H9 (cell line): ENCODE data around the gene POLQ. TPM values are rescaled to one million over a fixed set of nuclear protein-coding genes. Genes with fewer than 3 reads are reported as not detected.

Experiments used
- DNase-seq: peaks from one replicate; pipeline ENCODE4 v3.0.0-alpha.2; 2017
- H2AFZ ChIP-seq: one replicate; pipeline ENCODE4 v1.6.1; 2013; ENCODE audit warnings: mild to moderate bottlenecking, low read length, control low read depth, moderate library complexity
- H2AK5ac ChIP-seq: 2 replicates; pipeline ENCODE4 v1.6.1; 2013; ENCODE audit warnings: low read length, control low read depth, mixed read lengths; ENCODE audit not compliant: insufficient read length
- H2BK120ac ChIP-seq: one replicate; pipeline ENCODE4 v1.6.1; 2013; ENCODE audit warnings: low read depth, mild to moderate bottlenecking, low read length, control low read depth, inconsistent platforms; ENCODE audit not compliant: poor library complexity, severe bottlenecking
- H2BK12ac ChIP-seq: 2 replicates; pipeline ENCODE4 v1.6.1; 2013; ENCODE audit warnings: low read length, control low read depth, mixed read lengths, low read depth; ENCODE audit not compliant: insufficient read length
- H2BK15ac ChIP-seq: 2 replicates; pipeline ENCODE4 v1.6.1; 2013; ENCODE audit warnings: low read depth, low read length, control low read depth
- H2BK20ac ChIP-seq: one replicate; pipeline ENCODE4 v1.6.1; 2013; ENCODE audit warnings: low read depth, mild to moderate bottlenecking, low read length, control low read depth, inconsistent platforms; ENCODE audit not compliant: poor library complexity, severe bottlenecking
- H2BK5ac ChIP-seq: 2 replicates; pipeline ENCODE4 v1.6.1; 2013; ENCODE audit warnings: low read length, control low read depth, mixed read lengths; ENCODE audit not compliant: insufficient read length
- H3K14ac ChIP-seq: 2 replicates; pipeline ENCODE4 v1.6.1; 2013; ENCODE audit warnings: low read length, control low read depth; ENCODE audit not compliant: insufficient read depth
- H3K18ac ChIP-seq: 2 replicates; pipeline ENCODE4 v1.6.1; 2013; ENCODE audit warnings: low read depth, mild to moderate bottlenecking, mixed read lengths, low read length, control low read depth; ENCODE audit not compliant: insufficient read length
- H3K23ac ChIP-seq: 2 replicates; pipeline ENCODE4 v1.6.1; 2013; ENCODE audit warnings: low read length, control low read depth, mixed read lengths, low read depth; ENCODE audit not compliant: insufficient read length
- H3K23me2 ChIP-seq: 2 replicates; pipeline ENCODE4 v1.6.1; 2013; ENCODE audit warnings: low read depth, mild to moderate bottlenecking, mixed read lengths, low read length, control low read depth; ENCODE audit not compliant: insufficient read length, poor library complexity, severe bottlenecking
- H3K27ac ChIP-seq: 2 replicates; pipeline ENCODE4 v1.5.1; 2013; ENCODE audit warnings: low read length, control low read depth, mixed read lengths, low read depth; ENCODE audit not compliant: insufficient read length
- H3K27me3 ChIP-seq: 2 replicates; pipeline ENCODE4 v1.6.1; 2013; ENCODE audit warnings: low read length, control low read depth, inconsistent platforms; ENCODE audit not compliant: insufficient read depth
- H3K4ac ChIP-seq: 2 replicates; pipeline ENCODE4 v1.6.1; 2013; ENCODE audit warnings: low read depth, mild to moderate bottlenecking, control low read depth, inconsistent platforms, low read length, moderate library complexity
- H3K4me1 ChIP-seq: 2 replicates; pipeline ENCODE4 v1.6.1; 2013; ENCODE audit warnings: low read length, control low read depth, inconsistent platforms; ENCODE audit not compliant: insufficient read depth
- H3K4me2 ChIP-seq: 2 replicates; pipeline ENCODE4 v1.6.1; 2013; ENCODE audit warnings: low read length, control low read depth, mixed read lengths; ENCODE audit not compliant: insufficient read length, insufficient read depth
- H3K56ac ChIP-seq: 2 replicates; pipeline ENCODE4 v1.6.1; 2013; ENCODE audit warnings: low read depth, mild to moderate bottlenecking, mixed read lengths, low read length, control low read depth; ENCODE audit not compliant: insufficient read length
- H3K79me1 ChIP-seq: 2 replicates; pipeline ENCODE4 v1.6.1; 2013; ENCODE audit warnings: low read depth, mild to moderate bottlenecking, moderate library complexity, low read length, control low read depth, inconsistent platforms; ENCODE audit not compliant: insufficient read depth, poor library complexity, severe bottlenecking
- H3K79me2 ChIP-seq: 2 replicates; pipeline ENCODE4 v1.6.1; 2013; ENCODE audit warnings: low read length, control low read depth, inconsistent platforms; ENCODE audit not compliant: insufficient read depth
- H3K9ac ChIP-seq: 2 replicates; pipeline ENCODE4 v1.6.1; 2013; ENCODE audit warnings: low read length, control low read depth, mixed read lengths; ENCODE audit not compliant: insufficient read length; ENCODE audit errors: extremely low read depth
- H3K9me3 ChIP-seq: one replicate; pipeline ENCODE4 v1.6.1; 2013; ENCODE audit warnings: low read depth, low read length, inconsistent platforms; ENCODE audit not compliant: control insufficient read depth
- H3T11ph ChIP-seq: one replicate; pipeline ENCODE4 v1.6.1; 2013; ENCODE audit warnings: mild to moderate bottlenecking, low read length, control low read depth, inconsistent platforms
- H4K20me1 ChIP-seq: one replicate; pipeline ENCODE4 v1.6.1; 2013; ENCODE audit not compliant: control insufficient read depth, insufficient read length, insufficient read depth
- H4K5ac ChIP-seq: 2 replicates; pipeline ENCODE4 v1.6.1; 2013; ENCODE audit warnings: low read depth, mild to moderate bottlenecking, mixed read lengths, low read length, control low read depth; ENCODE audit not compliant: insufficient read length
- H4K8ac ChIP-seq: replicated peaks from 2 replicates; pipeline ENCODE4 v1.6.1; 2013; ENCODE audit warnings: low read length, control low read depth, mixed read lengths, low read depth; ENCODE audit not compliant: insufficient read length
- H4K91ac ChIP-seq: 2 replicates; pipeline ENCODE4 v1.6.1; 2013; ENCODE audit warnings: low read depth, mild to moderate bottlenecking, moderate library complexity, mixed read lengths, low read length, control low read depth; ENCODE audit not compliant: insufficient read length
- H3K27ac Mint-ChIP-seq, 3 experiments: 2 replicates in 2 of 3; 3 replicates in 1 of 3; pipeline ENCODE4 v1.8.0; 2020 to 2021; ENCODE audit warnings: mixed read lengths in 3 of 3, mild to moderate bottlenecking in 1 of 3, moderate library complexity in 1 of 3
- H3K27me3 Mint-ChIP-seq: 2 replicates; pipeline ENCODE4 v1.8.0; 2021; ENCODE audit warnings: low read depth, mild to moderate bottlenecking, moderate library complexity, mixed read lengths
- H3K36me3 Mint-ChIP-seq, 3 experiments: 2 replicates in 2 of 3; 3 replicates in 1 of 3; pipeline ENCODE4 v1.8.0; 2020 to 2021; ENCODE audit warnings: low read depth in 3 of 3, mixed read lengths in 3 of 3; ENCODE audit not compliant: insufficient read depth in 1 of 3
- H3K4me1 Mint-ChIP-seq, 2 experiments: 2 replicates each; pipeline ENCODE4 v1.8.0; 2020; ENCODE audit warnings: mixed read lengths in 2 of 2
- H3K4me3 Mint-ChIP-seq, 2 experiments: 2 replicates in 1 of 2; 3 replicates in 1 of 2; pipeline ENCODE4 v1.8.0; 2020 to 2021; ENCODE audit warnings: mild to moderate bottlenecking in 2 of 2, mixed read lengths in 2 of 2, moderate library complexity in 1 of 2
- H3K9me3 Mint-ChIP-seq, 2 experiments: 2 replicates in 1 of 2; 3 replicates in 1 of 2; pipeline ENCODE4 v1.8.0; 2020; ENCODE audit warnings: mild to moderate bottlenecking in 2 of 2, mixed read lengths in 2 of 2, moderate library complexity in 1 of 2
- WGBS: extraction: QIAGEN DNeasy Blood & Tissue Kit; methylation state at CpG from one replicate; pipeline ENCODE4 v1.1.7; 2013; ENCODE audit warnings: missing lambda C conversion rate, low lambda C conversion rate, mixed read lengths; ENCODE audit not compliant: insufficient read length; ENCODE audit errors: extremely low coverage; 5-methylcytosine and 5-hydroxymethylcytosine counted together
- total RNA-seq: library from RNA; stranded (reverse); gene quantifications from 2 replicates; pipeline ENCODE4 v1.2.1, GENCODE V29; 2021
- TF ChIP-seq, protein P1 (sequence below): fragments of 200-600 bp; sonication (generic); conservative IDR thresholded peaks from 3 replicates; pipeline ENCODE4 v1.8.0; 2021; ENCODE audit warnings: antibody characterized with exemption, mild to moderate bottlenecking

The POLQ gene
- total RNA-seq, 1 experiment from 2014 or later, result 15.4 TPM

DNA sequence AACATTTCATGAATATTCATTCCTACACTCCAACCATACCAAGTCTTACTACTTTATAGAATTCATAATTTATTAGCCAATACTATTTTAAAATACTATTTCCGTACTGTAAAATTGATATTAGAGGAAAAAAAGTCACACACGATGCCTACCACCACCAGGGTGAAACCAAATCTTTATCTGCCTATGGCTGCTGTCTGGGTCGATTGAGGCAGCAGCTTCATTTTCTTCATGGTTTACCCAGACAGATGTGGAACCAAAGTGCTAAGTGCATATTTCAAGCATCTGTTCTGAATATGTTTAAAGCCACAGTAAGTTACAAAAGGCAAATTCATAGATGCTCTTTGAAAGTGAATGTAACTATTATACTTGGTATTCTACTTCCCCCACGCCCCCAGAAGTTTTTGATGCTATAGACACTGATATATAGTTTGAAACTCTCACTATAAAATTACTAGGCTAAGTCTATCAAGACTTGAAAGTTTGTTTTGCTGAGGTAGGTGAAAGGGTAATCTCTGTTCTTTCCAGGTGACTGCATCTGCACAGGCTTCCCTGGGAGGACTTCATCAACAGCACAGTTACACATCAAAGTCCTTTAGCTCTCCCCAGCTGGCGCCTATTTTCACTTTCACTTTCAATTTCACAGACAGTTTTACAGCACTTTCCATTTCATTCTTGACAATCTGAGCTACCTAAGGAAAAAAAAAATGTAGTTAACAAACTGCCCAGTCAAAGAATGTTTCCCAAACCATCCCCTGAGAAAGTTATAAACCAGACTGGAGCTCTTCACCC lies 113.9 kb downstream of the POLQ start:
- H3K27ac Mint-ChIP-seq, result no peak overlapping the region

More for the DNA sequence above, 113.9 kb downstream of the POLQ start:
- Histone ChIP-seq H3K27ac (no peak overlapping the region), H2BK120ac (no peak overlapping the region), H3K18ac (no peak overlapping the region), H4K8ac (no peak overlapping the region), H3K4ac (no peak overlapping the region), H3K9me3 (no peaks in the 10 kb centered on the region), H3K23ac (no peak overlapping the region), H3K23me2 (no peaks in the 10 kb centered on the region), H3K4me2 (no peak overlapping the region), H3K79me1 (no peaks in the 10 kb centered on the region), H2AK5ac (no peak overlapping the region), H4K20me1 (no peaks in the 10 kb centered on the region), H2BK12ac (no peak overlapping the region), H3K79me2 (no peaks in the 10 kb centered on the region), H4K91ac (no peak overlapping the region), H3T11ph (no peak overlapping the region), H2AFZ (no peak overlapping the region), H3K27me3 (no peaks in the 10 kb centered on the region), H3K56ac (no peak overlapping the region), H2BK15ac (no peak overlapping the region), H4K5ac (no peak overlapping the region), H2BK5ac (no peak overlapping the region), H2BK20ac (no peak overlapping the region), H3K4me1 (no peaks in the 10 kb centered on the region), H3K14ac (no peak overlapping the region), H3K9ac (no peak overlapping the region)
- no peak for DNase-seq
- no peaks in the 10 kb centered on the region for H3K9me3 Mint-ChIP-seq
- H3K27me3 Mint-ChIP-seq, result no peaks in the 10 kb centered on the region
- H3K4me1 Mint-ChIP-seq, result no peaks in the 10 kb centered on the region
- no CpG with 5 or more reads among the region's 5 CpGs for WGBS
- H3K36me3 Mint-ChIP-seq, result peaks cover 18 to 47% (median 41%) of the 10 kb centered on the region in 3 experiments; a peak in 6 of 7 replicates
- H3K4me3 Mint-ChIP-seq, result no peak overlapping the region
- TF ChIP-seq, protein P1, sequence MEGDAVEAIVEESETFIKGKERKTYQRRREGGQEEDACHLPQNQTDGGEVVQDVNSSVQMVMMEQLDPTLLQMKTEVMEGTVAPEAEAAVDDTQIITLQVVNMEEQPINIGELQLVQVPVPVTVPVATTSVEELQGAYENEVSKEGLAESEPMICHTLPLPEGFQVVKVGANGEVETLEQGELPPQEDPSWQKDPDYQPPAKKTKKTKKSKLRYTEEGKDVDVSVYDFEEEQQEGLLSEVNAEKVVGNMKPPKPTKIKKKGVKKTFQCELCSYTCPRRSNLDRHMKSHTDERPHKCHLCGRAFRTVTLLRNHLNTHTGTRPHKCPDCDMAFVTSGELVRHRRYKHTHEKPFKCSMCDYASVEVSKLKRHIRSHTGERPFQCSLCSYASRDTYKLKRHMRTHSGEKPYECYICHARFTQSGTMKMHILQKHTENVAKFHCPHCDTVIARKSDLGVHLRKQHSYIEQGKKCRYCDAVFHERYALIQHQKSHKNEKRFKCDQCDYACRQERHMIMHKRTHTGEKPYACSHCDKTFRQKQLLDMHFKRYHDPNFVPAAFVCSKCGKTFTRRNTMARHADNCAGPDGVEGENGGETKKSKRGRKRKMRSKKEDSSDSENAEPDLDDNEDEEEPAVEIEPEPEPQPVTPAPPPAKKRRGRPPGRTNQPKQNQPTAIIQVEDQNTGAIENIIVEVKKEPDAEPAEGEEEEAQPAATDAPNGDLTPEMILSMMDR, result no peak
